ENCODE results near the gene LTBP2. TPM values are rescaled to one million over a fixed set of nuclear protein-coding genes. Genes with fewer than 3 reads are reported as not detected.
A peak's percentile ranks its signal among the peaks of the same experiment; 100 is the strongest.

LTBP2 gene
- total RNA-seq, 1 donor from 2014 or later: 1.3 TPM

- H3K36me3 Mint-ChIP-seq (ENCODE audit: low read depth): no peaks in the 10 kb centered on the region
- no peaks in the 10 kb centered on the region for H3K27me3 Mint-ChIP-seq (ENCODE audit: low read depth)
- no peak overlapping the region for H3K27ac Mint-ChIP-seq (ENCODE audit: unreplicated experiment)
- no peak for TF ChIP-seq CTCF (conservative IDR thresholded peaks at IDR 0.05)
- no peaks in the 10 kb centered on the region for H3K9me3 Mint-ChIP-seq
- H3K4me1 Mint-ChIP-seq: peaks cover 19% of the 10 kb centered on the region
- H3K4me3 Mint-ChIP-seq: no peak overlapping the region
- DNase-seq (ENCODE audit: low read depth, low spot score): no peak
Observed at GRCh38 chr14:74593241-74593953, 18.6 kb downstream of the LTBP2 start.

- Mint-ChIP-seq H3K27ac (ENCODE audit: unreplicated experiment) (peak overlapping the region; percentile 43), H3K36me3 (ENCODE audit: low read depth) (no peaks in the 10 kb centered on the region), H3K9me3 (no peaks in the 10 kb centered on the region), H3K4me1 (peaks cover 19% of the 10 kb centered on the region), H3K4me3 (no peak overlapping the region), H3K27me3 (ENCODE audit: low read depth) (no peaks in the 10 kb centered on the region)
- DNase-seq (ENCODE audit: low read depth, low spot score): no peak
- no peak for TF ChIP-seq CTCF (conservative IDR thresholded peaks at IDR 0.05)
Observed at GRCh38 chr14:74592476-74593201, 19.4 kb downstream of the LTBP2 start.

- peaks cover 19% of the 10 kb centered on the region for H3K4me1 Mint-ChIP-seq
- TF ChIP-seq CTCF (conservative IDR thresholded peaks at IDR 0.05): no peak
Observed at GRCh38 chr14:74591899-74592298, 20.1 kb downstream of the LTBP2 start.

GRCh38 chr14:74591394-74591793, 20.6 kb downstream of the LTBP2 start:
- peaks cover 19% of the 10 kb centered on the region for H3K4me1 Mint-ChIP-seq
- no peak for TF ChIP-seq CTCF (conservative IDR thresholded peaks at IDR 0.05)
- no peaks in the 10 kb centered on the region for H3K27me3 Mint-ChIP-seq (ENCODE audit: low read depth)
- no peaks in the 10 kb centered on the region for H3K9me3 Mint-ChIP-seq
- H3K27ac Mint-ChIP-seq (ENCODE audit: unreplicated experiment): no peak overlapping the region
- H3K36me3 Mint-ChIP-seq (ENCODE audit: low read depth): no peaks in the 10 kb centered on the region
- no peak for DNase-seq (ENCODE audit: low read depth, low spot score)
- H3K4me3 Mint-ChIP-seq: no peak overlapping the region

More at GRCh38 chr14:74591899-74592298, 20.1 kb downstream of the LTBP2 start:
- H3K27me3 Mint-ChIP-seq (ENCODE audit: low read depth): no peaks in the 10 kb centered on the region
- no peak overlapping the region for H3K27ac Mint-ChIP-seq (ENCODE audit: unreplicated experiment)
- no peaks in the 10 kb centered on the region for H3K36me3 Mint-ChIP-seq (ENCODE audit: low read depth)
- no peak for DNase-seq (ENCODE audit: low read depth, low spot score)
- no peaks in the 10 kb centered on the region for H3K9me3 Mint-ChIP-seq
- no peak overlapping the region for H3K4me3 Mint-ChIP-seq

- no peak overlapping the region for H3K27ac Mint-ChIP-seq (ENCODE audit: unreplicated experiment)
- TF ChIP-seq CTCF (conservative IDR thresholded peaks at IDR 0.05): no peak
- no peaks in the 10 kb centered on the region for H3K9me3 Mint-ChIP-seq
Observed at GRCh38 chr14:74589291-74589879, 22.7 kb downstream of the LTBP2 start.

More at GRCh38 chr14:74589291-74589879, 22.7 kb downstream of the LTBP2 start:
- Mint-ChIP-seq H3K4me1 (peaks cover 19% of the 10 kb centered on the region), H3K36me3 (ENCODE audit: low read depth) (no peaks in the 10 kb centered on the region), H3K27me3 (ENCODE audit: low read depth) (no peaks in the 10 kb centered on the region), H3K4me3 (no peak overlapping the region)
- no peak for DNase-seq (ENCODE audit: low read depth, low spot score)
